SK-N-MC (cell line): Measurements from ENCODE around the gene GNG14.

Experiments
- EZH2 ChIP-seq: fragments of 200-600 bp; sonication (generic); IDR thresholded peaks from one replicate; pipeline ENCODE4 v1.6.1; 2017; ENCODE audit warnings: antibody characterized with exemption
- POLR2AphosphoS5 ChIP-seq: IDR thresholded peaks from 2 replicates; pipeline ENCODE4 v1.6.1; 2012; ENCODE audit warnings: mild to moderate bottlenecking, low read depth, low read length, borderline replicate concordance

DNA sequence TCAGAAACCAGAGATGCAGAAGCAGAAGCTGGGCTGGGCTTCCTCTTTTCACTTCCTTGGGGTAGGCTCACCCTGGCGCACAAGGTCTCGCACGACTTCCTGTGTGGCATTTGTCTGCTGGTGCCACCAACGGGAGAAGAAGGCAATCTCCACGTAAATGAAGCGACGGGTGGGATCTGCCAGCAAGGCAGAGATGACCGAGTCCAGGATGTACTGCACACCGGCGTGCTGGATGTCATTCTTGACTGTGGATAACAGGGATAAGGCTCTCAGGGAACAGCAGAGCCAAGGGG is 22.6 kb upstream of the GNG14 start:
- TF ChIP-seq POLR2AphosphoS5, result no peak
- TF ChIP-seq EZH2, result no peak
